HPDE6-E6E7 (cell line): Measurements from ENCODE around the gene PLD2.

Experiments used
- DNase-seq: peaks from one replicate; pipeline ENCODE4 v3.0.0; 2011; ENCODE audit warnings: missing footprints; ENCODE audit errors: extremely low spot score

The PLD2 gene, protein sequence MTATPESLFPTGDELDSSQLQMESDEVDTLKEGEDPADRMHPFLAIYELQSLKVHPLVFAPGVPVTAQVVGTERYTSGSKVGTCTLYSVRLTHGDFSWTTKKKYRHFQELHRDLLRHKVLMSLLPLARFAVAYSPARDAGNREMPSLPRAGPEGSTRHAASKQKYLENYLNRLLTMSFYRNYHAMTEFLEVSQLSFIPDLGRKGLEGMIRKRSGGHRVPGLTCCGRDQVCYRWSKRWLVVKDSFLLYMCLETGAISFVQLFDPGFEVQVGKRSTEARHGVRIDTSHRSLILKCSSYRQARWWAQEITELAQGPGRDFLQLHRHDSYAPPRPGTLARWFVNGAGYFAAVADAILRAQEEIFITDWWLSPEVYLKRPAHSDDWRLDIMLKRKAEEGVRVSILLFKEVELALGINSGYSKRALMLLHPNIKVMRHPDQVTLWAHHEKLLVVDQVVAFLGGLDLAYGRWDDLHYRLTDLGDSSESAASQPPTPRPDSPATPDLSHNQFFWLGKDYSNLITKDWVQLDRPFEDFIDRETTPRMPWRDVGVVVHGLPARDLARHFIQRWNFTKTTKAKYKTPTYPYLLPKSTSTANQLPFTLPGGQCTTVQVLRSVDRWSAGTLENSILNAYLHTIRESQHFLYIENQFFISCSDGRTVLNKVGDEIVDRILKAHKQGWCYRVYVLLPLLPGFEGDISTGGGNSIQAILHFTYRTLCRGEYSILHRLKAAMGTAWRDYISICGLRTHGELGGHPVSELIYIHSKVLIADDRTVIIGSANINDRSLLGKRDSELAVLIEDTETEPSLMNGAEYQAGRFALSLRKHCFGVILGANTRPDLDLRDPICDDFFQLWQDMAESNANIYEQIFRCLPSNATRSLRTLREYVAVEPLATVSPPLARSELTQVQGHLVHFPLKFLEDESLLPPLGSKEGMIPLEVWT

DNA sequence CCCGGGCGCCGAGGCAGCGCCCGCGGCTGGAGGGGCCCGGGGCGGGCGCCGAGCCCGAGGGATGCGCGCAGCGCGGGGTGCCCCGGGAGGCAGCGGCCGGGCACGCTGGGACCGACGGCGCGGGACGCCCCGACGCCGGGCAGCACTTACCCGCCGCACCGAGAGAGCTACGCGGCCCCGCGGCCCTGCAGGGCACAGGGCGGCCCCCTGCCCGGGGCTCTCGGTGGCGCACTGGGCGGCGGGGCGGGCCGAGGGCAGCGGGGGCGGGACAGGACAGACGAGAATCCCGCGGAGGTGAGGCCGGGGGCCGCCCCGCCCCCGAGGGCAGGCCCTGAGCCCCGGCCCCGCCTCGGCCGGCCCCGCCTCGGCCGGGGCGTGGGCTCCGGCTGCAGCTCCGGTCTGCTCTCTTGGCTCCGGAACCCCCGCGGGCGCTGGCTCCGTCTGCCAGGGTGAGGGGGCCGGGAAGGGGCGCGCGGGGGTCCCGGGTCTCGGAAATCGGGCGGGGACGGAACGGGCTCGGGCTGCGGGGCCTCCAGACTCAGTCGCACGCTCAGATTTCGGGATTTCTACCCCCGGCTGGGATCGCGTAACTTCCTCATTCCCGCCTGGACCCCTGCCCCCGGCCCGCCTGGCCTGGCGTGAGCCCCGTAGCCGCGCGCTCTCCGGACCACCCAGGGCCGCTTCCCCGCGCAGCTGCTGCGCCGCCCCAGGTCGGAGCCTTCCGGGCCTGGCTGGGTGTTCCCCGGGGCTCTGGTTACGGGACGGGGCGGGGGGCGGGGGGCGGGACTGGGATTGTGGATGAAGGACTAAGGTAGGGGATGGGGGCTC is at the start of gene PLD2:
PLD2 (plus strand) TSS at position 376 of the 828 bp plus-strand sequence. CDS start 621 bp downstream, outside the sequence.
- DNase-seq: peak; percentile 91

DNA sequence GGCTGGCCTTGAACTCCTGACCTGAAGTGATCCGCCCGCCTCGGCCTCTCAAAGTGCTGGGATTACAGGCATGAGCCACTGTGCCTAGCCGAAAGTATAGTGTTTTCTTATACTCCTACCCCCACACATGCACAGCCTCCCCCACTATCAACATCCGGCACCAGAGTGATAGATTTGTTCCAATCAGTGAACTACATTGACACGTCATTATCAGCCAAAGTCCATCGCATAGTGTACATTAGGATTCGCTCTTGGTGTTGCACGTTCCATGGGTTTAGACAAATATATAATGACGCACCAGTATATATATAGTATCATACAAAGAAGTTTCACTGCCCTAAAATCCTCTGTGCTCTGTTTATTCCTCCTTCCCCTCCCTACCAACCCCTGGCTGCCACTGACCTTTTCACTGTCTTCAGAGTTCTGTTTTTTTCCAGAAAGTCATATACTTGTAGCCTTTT is 47.1 kb upstream of the PLD2 start:
- no peak for DNase-seq

DNA sequence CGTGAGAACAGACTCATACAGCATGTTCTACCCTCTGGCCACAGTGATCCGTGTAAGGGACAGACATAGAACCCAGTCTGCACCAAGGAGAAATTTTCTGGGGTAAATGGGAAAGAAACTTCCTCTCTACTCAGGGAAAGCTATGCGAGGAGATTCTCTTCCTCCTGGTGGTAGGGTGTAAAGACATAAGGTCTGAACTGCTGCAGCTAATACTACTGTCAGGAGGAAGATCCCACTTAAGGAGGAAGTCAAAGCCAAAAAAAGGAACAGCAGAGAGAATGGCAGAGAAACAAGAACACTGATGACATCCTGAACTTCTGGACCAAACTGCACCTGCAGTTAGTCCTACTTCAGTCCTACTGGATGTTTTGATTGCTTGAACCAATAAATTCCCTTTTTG is 42.4 kb upstream of the PLD2 start:
- DNase-seq: no peak

DNA sequence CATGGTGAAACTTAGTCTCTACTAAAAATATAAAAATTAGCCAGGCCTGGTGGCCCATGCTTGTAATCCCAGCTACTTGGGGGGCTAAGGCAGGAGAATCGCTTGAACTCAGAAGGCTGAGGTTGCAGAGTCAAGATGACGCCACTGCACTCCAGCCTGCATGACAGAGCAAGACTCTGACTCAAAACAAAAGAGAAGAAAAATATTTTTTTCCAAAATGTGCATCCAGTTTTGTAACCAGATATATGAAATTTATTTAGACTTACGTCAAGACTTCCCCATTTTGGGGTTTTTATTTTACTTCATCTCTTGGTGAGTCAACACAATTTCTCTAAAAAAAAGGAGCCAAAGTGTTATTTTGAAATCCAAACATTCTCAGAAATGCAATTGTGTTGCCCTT is 40.8 kb upstream of the PLD2 start:
- no peak for DNase-seq

DNA sequence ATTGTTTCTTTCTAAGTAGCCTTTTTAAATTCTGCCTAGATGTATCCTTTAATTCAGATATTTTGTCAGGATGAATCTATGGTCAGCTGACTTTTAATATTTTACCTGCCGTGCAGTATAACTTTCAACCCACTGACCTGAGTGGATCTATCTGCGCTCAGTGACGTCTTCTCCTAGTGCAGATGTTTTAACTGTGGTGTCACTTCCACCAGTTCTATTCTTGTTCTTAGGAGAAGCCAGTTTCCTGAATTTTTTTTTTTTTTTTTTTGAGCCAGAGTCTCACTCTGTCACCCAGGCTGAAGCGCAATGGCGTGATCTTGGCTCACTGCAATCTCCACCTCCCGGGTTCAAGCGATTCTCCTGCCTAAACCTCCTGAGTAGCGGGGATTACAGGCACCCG is 40.2 kb upstream of the PLD2 start:
- DNase-seq: no peak

DNA sequence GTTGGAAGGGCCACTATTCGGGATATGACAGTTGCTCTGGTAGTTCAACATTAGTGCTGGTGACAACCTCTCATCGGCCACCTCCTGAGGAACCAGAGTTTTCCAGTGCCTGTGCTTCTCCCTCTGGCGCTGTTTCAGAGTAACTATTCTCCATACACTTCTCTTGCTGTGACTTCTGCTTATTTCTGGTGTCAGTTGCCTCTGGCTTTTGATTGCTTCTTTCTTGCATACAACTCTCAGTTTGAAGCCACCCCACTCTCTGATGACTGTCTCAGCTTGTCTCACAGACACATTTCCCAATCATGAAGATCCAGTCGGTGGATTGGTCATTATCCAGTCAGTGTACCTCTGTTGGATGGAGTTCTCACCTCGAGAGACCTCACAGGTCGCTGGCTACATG is 38.7 kb upstream of the PLD2 start:
- DNase-seq: no peak

DNA sequence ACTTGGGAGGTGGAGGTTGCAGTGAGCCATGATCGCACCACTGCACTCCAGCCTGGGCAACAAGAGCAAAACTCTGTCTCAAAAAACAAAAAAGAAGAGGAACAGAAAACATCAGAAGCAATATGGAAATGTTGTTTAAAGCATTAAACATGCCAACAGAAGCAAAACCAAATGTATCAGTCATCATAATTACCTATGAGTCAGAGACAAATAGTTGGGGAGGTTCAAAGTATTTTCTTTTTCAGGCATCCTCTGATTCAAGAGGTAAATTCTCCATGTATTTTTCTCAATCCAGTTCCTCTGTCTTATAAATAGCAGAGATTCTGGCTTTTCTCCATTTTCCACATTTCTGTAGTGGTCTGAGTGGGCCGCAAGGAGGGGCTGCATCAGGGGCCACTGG is 37.3 kb upstream of the PLD2 start:
- no peak for DNase-seq

DNA sequence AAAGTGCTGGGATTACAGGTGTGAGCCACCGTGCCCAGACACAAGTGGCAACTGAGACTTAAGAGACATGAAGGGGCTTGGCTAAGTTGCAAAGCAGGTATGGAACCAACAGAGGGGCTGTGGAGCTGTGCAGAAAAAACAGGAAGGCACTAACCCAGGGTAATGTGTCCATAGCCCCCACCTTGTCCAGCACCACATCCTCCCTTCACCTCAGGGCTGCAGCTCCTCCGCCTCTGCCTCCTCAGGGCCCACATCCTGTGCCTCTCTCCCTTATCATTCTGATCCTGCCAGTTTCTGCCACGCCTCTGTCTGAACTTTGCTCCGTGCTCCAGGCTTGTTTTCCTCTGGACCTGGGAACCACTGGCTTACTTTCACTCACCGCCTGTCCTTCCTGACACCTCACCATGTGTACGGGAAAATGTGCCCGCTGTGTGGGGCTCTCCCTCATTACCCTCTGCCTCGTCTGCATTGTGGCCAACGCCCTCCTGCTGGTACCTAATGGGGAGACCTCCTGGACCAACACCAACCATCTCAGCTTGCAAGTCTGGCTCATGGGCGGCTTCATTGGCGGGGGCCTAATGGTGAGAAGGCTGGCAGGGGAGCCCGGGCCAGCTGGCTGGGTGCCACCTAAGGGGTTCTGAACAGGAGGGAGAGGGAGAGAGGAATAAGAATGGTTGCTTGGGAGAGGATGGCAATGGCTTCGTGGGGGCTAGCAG is 35.3 kb upstream of the PLD2 start, which contains the start of gene TM4SF5:
TM4SF5 (plus strand) TSS at position 368 of the 716 bp plus-strand sequence; CDS start at position 405, 37 bp downstream.
- no peak for DNase-seq

DNA sequence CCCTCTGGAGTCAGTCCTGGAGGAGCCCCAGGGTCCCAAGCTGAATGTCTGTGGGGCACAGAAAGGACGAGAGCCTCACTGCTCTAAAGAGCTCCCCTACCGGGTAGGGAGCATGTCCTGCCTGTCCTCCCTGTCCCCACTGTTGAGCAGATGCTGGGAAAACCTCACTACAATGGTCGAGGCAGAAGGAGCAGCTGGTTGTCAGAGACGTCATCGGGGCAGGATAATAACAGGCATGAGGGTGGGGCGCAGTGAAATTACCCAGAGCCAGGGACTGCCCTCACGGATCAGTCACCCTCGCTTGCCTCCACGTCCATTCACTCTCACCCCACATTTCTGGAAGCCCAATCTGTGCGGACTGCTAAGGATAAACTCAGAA is 34.7 kb upstream of the PLD2 start:
- no peak for DNase-seq

DNA sequence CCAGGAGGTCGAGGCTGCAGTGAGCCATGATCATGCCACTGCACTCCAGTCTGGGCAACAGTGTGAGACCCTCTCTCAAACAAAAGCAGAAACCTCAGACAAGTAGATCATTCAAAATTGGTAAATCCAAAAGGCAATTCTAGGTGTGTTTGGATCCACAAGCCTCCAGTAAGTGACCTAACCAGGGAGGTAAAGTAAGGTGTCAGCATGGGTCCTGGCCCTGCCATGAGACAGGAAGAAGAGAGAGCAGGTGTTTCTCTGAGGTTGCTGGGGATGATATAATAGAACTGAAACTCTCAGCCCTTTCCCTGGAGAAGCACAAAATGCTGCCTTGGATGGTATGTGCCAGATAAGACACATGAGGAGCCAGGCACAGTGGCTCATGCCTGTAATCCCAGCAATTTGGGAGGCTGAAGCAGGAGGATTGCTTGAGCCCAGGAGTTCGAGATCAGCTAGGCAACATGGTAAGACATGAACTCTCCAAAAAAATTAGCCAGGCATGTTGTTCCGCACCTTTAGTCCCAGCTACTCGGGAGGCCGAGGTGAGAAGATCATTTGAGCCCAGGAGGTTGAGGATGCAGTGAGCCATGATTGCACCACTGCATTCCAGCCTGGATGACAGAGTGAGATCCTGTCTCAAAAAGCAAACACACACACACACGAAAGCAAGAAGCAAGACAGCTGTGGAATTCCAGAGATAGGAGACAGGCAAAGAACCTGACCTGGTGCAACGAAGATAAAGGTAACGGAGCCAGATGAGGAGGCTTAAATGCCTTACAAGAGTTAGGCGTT is 28.8 kb upstream of the PLD2 start:
- no peak for DNase-seq

DNA sequence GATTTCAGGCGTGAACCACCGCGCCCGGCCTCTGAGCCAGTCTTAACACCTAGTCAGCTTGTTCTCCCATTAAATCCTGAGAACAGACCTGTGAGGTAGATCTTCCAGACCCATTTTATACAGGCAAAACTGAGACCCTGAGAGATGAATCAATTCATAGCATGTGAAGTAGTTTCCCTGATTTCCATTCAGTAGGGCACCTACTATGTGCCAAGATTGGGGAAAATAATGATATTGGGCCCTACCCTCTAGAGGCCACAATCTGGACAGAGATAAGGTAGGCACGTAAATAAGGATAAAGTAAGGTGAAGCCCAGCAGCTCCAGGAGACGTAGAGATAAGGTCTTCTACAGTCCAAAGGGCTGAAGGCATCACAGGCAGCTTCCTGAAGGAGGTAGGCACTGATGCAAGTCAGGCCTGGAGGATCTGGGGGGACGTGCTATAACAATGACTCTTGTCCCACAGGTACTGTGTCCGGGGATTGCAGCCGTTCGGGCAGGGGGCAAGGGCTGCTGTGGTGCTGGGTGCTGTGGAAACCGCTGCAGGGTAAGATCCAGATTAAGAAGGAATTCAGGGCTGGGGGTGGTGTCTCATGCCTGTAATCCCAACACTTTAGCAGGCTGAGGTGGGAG is 26.5 kb upstream of the PLD2 start:
- DNase-seq: no peak

DNA sequence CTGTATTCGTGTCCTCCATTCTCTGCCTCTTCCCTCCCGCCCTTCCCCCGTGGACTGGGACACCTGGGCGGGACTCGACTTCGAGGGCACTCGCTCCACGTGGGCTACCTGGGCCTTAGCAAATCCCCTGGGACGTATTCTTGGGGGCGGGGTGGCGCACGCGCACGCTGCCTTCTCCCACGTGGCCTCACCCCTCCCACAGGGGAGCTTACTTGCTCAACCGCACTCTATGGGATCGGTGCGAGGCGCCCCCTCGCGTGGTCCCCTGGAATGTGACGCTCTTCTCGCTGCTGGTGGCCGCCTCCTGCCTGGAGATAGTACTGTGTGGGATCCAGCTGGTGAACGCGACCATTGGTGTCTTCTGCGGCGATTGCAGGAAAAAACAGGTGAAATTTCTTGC is 24.3 kb upstream of the PLD2 start:
- no peak for DNase-seq

DNA sequence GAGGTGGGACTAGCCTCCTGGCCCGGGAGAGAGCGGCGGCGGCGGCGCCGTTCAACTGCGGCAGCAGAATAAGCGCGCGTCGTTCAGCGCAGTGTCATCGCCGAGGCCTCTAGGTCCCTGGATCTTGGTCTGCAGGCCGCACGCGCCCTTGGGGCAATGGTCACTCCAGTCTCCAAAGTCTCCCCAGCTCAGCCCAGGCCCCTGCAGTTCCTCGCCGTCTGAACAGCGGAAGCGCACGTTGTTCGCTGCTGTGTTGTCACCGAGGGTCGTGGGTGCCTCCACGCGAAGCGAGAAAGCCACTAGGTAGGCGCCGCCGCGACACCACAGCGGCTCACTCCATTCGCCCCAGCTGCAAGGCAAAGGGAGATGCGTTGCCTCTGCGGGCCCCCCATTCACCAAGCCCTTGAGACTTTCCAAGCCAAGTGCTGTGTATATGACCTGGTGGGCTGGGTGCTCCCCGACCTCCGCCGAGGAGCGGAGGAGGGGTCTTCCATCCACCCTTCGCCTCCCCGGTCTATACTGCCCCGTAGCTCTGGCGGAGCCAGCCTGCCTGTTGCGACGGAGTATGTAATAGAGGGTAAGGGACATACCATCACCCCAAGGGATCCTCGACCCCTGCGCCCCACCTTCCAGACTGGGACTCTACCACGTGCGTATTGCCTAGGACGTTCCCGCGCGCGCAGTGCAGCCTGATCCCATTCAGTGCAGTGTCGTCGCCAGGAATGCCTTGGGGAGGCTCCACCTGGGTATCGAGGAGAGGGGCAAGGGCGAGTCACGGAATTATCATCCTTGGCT is 21.4 kb upstream of the PLD2 start:
- no peak for DNase-seq

DNA sequence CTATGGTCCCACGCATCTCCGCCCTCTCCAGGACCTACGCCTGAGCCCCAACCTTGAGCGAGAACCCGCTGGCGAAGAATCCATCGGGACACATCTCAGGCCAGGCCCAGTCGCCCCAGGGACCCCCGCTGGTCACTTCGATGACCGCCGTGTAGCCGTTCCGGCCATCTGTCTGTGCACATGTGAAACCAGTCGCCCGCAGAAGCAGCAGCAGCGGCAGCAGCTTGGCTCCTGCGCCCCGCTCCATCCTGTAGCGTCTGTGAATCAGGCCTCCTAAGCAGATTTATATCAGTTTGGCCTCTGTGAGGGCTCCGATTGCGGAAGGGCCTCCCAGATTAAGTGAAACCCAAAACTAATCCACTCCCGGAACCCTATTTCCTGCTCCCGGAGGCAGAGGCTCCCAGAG is 20.8 kb upstream of the PLD2 start, which contains the start of gene VMO1:
VMO1 (minus strand) TSS at position 259 of the 406 bp plus-strand sequence; CDS start at position 247, 12 bp downstream.
- no peak for DNase-seq

DNA sequence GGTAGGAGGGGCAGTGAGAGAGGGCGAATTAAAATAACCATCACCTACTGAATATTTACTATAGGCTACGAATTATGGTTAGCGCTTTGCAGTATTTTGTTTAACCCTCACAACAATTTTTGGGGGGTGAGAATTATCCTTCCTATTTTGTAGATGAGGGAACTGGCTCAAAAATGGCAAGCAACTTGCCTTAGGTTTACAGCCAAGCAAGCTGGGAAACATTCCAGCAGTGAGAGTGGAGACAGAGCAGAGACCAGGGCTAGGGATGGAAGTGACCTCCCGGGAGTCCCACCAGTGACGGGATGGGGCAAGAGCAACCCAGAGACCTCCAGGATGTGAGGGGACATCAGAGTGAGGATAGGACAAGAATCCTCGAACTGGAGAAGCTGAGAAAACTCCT is 20.4 kb upstream of the PLD2 start:
- no peak for DNase-seq

DNA sequence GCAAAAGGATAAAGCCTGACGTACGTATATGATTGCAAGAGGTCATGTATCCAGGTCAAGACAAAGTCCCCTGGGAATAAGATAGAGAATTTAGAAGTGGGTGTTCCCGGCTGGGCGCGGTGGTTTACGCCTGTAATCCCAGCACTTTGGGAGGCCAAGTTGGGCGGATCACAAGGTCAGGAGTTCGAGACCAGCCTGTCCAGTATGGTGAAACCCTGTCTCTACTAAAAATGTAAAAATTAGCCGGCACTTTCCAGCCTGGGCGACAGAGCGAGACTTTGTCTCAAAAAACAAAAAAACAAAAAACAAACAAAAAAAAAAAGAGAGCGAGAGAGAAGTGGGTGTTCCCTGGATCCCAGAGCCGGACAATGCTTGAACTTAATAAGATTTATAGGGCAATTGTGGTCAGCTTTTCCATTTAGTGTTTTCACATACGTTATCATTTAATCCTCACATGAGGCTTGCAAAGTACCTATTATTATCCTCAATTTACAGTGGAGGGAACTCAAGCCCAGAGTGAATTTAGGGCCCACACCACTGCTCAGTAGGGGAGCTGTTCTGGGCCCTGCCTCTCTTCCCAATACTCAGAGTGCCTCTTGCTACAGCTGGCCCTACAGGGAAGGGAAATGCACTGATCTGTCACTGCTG is 18.7 kb upstream of the PLD2 start:
- DNase-seq: no peak

DNA sequence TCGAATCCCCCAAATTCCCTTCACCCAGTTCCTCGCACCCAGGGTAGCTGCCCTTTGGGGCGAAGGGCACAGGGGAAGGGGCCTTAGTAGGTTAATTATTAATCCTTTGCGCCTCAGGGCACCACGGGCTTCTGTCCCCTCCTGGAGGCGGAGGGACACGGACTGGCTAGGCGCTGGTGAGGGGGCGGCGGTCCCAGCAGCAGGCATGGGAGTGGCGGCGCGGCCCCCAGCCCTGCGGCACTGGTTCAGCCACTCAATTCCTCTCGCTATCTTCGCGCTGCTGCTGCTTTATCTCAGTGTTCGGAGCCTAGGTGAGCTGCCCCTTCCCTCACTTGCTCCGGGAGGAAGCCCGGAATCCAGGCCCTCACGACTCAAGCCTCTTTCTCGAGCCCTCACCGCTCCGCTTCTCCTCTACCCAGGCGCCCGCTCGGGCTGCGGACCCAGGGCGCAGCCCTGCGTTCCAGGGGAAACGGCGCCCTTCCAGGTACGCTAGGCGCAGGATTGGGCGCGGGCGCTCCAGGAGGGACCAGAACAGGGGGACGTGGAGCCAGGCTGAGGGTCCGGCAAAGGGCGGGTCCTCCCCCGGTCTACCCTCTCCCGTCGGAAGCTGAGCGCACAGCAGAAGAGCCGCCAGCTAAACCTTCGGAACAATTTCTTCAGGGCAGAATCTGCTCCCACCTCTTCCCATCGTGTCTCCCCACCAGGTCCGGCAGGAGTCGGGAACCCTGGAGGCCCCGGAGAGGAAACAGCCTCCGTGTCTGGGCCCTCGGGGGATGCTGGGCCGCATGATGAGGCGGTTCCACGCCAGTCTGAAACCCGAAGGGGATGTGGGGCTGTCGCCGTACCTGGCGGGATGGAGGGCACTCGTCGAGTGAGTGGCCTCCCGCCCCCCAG is 17.9 kb upstream of the PLD2 start, which contains the start of gene GLTPD2:
GLTPD2 (plus strand) TSS at position 158 of the 894 bp plus-strand sequence; CDS start at position 206, 48 bp downstream.
- DNase-seq: no peak
